PC-3 (cell line): ENCODE results near the gene TEX2.

Experiments used
- CTCF ChIP-seq: fragments of 300-600 bp; sonication (generic); conservative IDR thresholded peaks from 2 replicates; pipeline ENCODE4 v1.5.1; 2017; ENCODE audit warnings: antibody characterized with exemption, low read depth, mild to moderate bottlenecking, low read length
- EZH2 ChIP-seq: fragments of 300-600 bp; sonication (generic); IDR thresholded peaks from one replicate; pipeline ENCODE4 v1.6.1; 2017; ENCODE audit warnings: antibody characterized with exemption, mild to moderate bottlenecking, low read length; ENCODE audit not compliant: unreplicated experiment

- TF ChIP-seq CTCF (no peak), EZH2 (no peak)
Observed at GRCh38 chr17:64148017-64148631, 114.9 kb downstream of the TEX2 start.
